ENCODE measurements around the gene STRA8.

DNA sequence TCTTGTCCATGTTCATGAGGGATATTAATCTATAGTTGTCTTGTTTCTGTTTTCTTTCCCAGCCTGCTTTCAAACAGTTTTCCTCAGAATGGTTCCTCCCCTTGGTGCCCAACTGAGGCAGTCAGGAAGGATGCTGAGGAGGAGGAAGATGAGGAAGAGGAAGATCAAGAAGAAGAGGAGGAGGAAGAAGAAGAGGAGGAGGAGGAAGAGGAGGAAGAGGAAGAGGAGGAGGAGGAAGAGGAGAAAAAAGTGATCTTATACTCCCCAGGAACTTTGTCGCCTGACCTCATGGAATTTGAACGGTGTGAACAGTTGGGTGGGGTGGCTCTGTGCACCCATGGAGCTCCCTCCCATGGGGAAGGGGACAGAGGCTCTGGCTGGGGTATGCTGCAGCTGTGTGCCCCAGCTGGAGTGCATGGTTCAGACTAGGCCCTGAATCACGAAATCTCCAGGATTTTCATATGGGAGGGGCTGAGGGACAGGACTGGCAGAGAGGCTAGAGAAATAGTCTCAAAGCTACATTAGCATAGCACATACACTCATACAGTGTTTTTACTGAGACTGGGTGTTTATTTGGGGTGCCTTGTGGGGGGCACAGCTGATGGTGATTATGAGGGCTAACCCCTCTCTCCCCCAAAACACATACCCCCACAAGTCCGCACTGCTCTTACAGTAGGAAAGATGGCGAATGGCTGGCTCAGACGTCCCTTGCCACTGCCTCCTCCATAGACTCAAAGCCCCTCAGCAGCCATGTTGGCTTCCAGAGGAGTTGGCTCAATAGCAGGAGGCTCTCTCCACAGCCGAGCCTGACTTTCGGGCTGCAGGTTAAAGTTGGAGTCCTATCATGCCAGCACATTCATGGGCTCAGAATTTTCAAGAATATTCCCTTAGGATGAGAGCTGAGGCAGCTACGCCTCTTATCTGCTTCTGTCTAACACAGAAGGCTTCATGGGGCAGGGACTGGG, 11.9 kb downstream of the STRA8 start:
- TF ChIP-seq, protein P1, sequence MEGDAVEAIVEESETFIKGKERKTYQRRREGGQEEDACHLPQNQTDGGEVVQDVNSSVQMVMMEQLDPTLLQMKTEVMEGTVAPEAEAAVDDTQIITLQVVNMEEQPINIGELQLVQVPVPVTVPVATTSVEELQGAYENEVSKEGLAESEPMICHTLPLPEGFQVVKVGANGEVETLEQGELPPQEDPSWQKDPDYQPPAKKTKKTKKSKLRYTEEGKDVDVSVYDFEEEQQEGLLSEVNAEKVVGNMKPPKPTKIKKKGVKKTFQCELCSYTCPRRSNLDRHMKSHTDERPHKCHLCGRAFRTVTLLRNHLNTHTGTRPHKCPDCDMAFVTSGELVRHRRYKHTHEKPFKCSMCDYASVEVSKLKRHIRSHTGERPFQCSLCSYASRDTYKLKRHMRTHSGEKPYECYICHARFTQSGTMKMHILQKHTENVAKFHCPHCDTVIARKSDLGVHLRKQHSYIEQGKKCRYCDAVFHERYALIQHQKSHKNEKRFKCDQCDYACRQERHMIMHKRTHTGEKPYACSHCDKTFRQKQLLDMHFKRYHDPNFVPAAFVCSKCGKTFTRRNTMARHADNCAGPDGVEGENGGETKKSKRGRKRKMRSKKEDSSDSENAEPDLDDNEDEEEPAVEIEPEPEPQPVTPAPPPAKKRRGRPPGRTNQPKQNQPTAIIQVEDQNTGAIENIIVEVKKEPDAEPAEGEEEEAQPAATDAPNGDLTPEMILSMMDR (IDR thresholded peaks at IDR 0.05) = no peak
- TF ChIP-seq POLR2A (IDR thresholded peaks at IDR 0.05) = no peak

Data from uterus (tissue), 2 donors.